ENCODE data around the gene RHBG. TPM values are rescaled to one million over a fixed set of nuclear protein-coding genes. Genes with fewer than 3 reads are reported as not detected.

The RHBG gene
- total and polyA plus RNA-seq, 2 of the 4 experiments (the other 2 are of a cell fraction), result not detected

GRCh38 chr1:156360534-156360933 lies 8.5 kb upstream of the RHBG start:
- Histone ChIP-seq H3K18ac (ENCODE audit: low read depth, low read length) (no peak overlapping the region), H4K91ac (ENCODE audit: insufficient read depth, low read depth, low read length) (no peak overlapping the region), H3K27me3 (ENCODE audit: control insufficient read depth, insufficient read depth, low read length) (peaks cover 52% of the 10 kb centered on the region), H2BK120ac (ENCODE audit: low read depth, low read length) (no peak overlapping the region), H2AK9ac (replicated peaks; ENCODE audit: low read depth, low read length, poor library complexity) (no peak overlapping the region), H3K36me3 (ENCODE audit: control insufficient read depth, insufficient read depth, low read length) (no peaks in the 10 kb centered on the region), H3K27ac (ENCODE audit: insufficient read depth, low read length) (no peak overlapping the region), H3K9me3 (ENCODE audit: control insufficient read depth, insufficient read depth, low read length) (no peaks in the 10 kb centered on the region), H3K9ac (ENCODE audit: low read depth, low read length) (no peak overlapping the region), H3K14ac (replicated peaks; ENCODE audit: low read depth, low read length) (no peak overlapping the region), H3K9me1 (ENCODE audit: insufficient read depth, low read length) (no peaks in the 10 kb centered on the region), H3K56ac (ENCODE audit: extremely low read depth, insufficient read depth, low read length) (no peak overlapping the region), H2AFZ (replicated peaks; ENCODE audit: low read length, poor library complexity) (no peak overlapping the region), H3K79me1 (ENCODE audit: low read depth in 1 of 2, low read length in 2 of 2) (no peaks in the 10 kb centered on the region), H3K23ac (ENCODE audit: low read depth, low read length) (no peak overlapping the region; the same call in 1 of the 2 replicates), H2AK5ac (ENCODE audit: low read depth, low read length) (no peak overlapping the region), H3K4me1 (ENCODE audit: control insufficient read depth, insufficient read depth, low read length) (no peaks in the 10 kb centered on the region), H3K4me2 (ENCODE audit: low read depth, low read length) (no peak overlapping the region), H4K20me1 (ENCODE audit: insufficient read depth, low read length) (no peaks in the 10 kb centered on the region; the same call in 1 of the 2 replicates), H4K8ac (ENCODE audit: low read depth in 2 of 2, low read length in 2 of 2) (no peak overlapping the region), H3K4me3 (ENCODE audit: insufficient read depth, low read depth, low read length) (no peak overlapping the region), H2BK20ac (ENCODE audit: low read depth, low read length) (no peak overlapping the region), H3K4ac (ENCODE audit: low read depth, low read length) (no peak overlapping the region), H2BK5ac (ENCODE audit: low read depth, low read length, poor library complexity, severe bottlenecking) (no peak overlapping the region), H2BK15ac (ENCODE audit: low read depth, low read length) (no peak overlapping the region), H4K5ac (ENCODE audit: low read depth, low read length) (no peak overlapping the region)
- DNase-seq (no peak), ATAC-seq (ENCODE audit: low read depth) (no peak)
- ChIA-PET POLR2A (ENCODE audit: unreplicated experiment) (no interaction called here), CTCF (no interaction called here)
- TF ChIP-seq CEBPB (IDR thresholded peaks at IDR 0.05; ENCODE audit: low read depth, low read length), result no peak
- TF ChIP-seq RAD21 (IDR thresholded peaks at IDR 0.05; ENCODE audit: low read length), result no peak
- TF ChIP-seq CHD1 (IDR thresholded peaks at IDR 0.05; ENCODE audit: low read depth, low read length), result no peak
- TF ChIP-seq NFE2L2 (IDR thresholded peaks at IDR 0.05; ENCODE audit: low read depth, low read length), result no peak
- TF ChIP-seq POLR2A (IDR thresholded peaks at IDR 0.05; ENCODE audit: low read depth, low read length), result no peak
- no peak for TF ChIP-seq RCOR1 (IDR thresholded peaks at IDR 0.05; ENCODE audit: insufficient replicate concordance, low read length)
- TF ChIP-seq FOS (IDR thresholded peaks at IDR 0.05; ENCODE audit: low read depth, low read length), result no peak
- TF ChIP-seq MAZ (IDR thresholded peaks at IDR 0.05; ENCODE audit: borderline replicate concordance, low read depth, low read length), result no peak
- TF ChIP-seq RFX5 (IDR thresholded peaks at IDR 0.05; ENCODE audit: low read depth, low read length), result no peak
- TF ChIP-seq BHLHE40 (IDR thresholded peaks at IDR 0.05; ENCODE audit: low read depth, low read length), result no peak
- no peak for TF ChIP-seq SMC3 (IDR thresholded peaks at IDR 0.05; ENCODE audit: low read depth, low read length)
- TF ChIP-seq USF2 (IDR thresholded peaks at IDR 0.05; ENCODE audit: low read depth, low read length), result no peak
- no peak for TF ChIP-seq CTCF (conservative IDR thresholded peaks at IDR 0.05; ENCODE audit: low read depth, low read length)
- TF ChIP-seq MXI1 (IDR thresholded peaks at IDR 0.05; ENCODE audit: borderline replicate concordance, low read depth, low read length), result no peak
- no peak for TF ChIP-seq MAFK (IDR thresholded peaks at IDR 0.05; ENCODE audit: low read depth, low read length)
- no peak for TF ChIP-seq ELK1 (IDR thresholded peaks at IDR 0.05; ENCODE audit: borderline replicate concordance, low read depth, low read length)
- BruUV-seq (replicated peaks), result no TSS peak
- intact Hi-C loops (cut with micrococcal nuclease) (no loop called here), dilution Hi-C loops (cut with HindIII; ENCODE audit: low sequenced_read_pairs, unreplicated experiment) (no loop called here), in situ Hi-C loops (cut with MboI; ENCODE audit: low sequenced_read_pairs) (no loop called here)
- WGBS, 2 experiments (ENCODE audit: extremely low coverage in 2 of 2, insufficient read length in 1 of 2), result 81% methylated on average over 6 of the region's 11 CpGs; no CpG with 5 or more reads in 1 of the 2 experiments

Data from IMR-90 (cell line).